ENCODE measurements around the gene ZNF329.

GRCh38 chr19:58088521-58089052, 62.0 kb downstream of the ZNF329 start:
- TF ChIP-seq CTCF (conservative IDR thresholded peaks at IDR 0.05; ENCODE audit: low read length) (no peak), EZH2phosphoT487 (IDR thresholded peaks at IDR 0.05; ENCODE audit: borderline replicate concordance, low read depth, low read length) (no peak)
